H1 (cell line): Measurements from ENCODE around the gene TET1. TPM values are rescaled to one million over a fixed set of nuclear protein-coding genes. Genes with fewer than 3 reads are reported as not detected.

Source experiments
- CTCF ChIA-PET: fragments of 300-600 bp; sonication (Branson Sonifier 250); formaldehyde crosslinking; loops from one replicate; lab custom pipeline; 2021; ENCODE audit not compliant: partially characterized antibody; lab: Charles Lee
- POLR2A ChIA-PET: fragments of 300-600 bp; sonication (Branson Sonifier 250); formaldehyde crosslinking; loops from one replicate; lab custom pipeline; 2021; ENCODE audit warnings: inconsistent platforms; ENCODE audit not compliant: partially characterized antibody; lab: Charles Lee
- DNase-seq, 2 experiments: peaks; one replicate each; pipeline versions ENCODE4 v3.0.0 to v3.0.0-alpha.2; 2010 to 2022; ENCODE audit warnings: low spot score in 2 of 2, low read depth in 1 of 2, mixed read lengths in 1 of 2
- FAIRE-seq: peaks from 2 replicates; lab custom pipeline; 2011; peaks lifted over from hg19 to GRCh38; lab: Jason Lieb, UNC
- H2AFZ ChIP-seq: 2 replicates; pipeline ENCODE4 v1.8.1; 2012; ENCODE audit warnings: low read length, inconsistent platforms
- H2AK5ac ChIP-seq: 2 replicates; pipeline ENCODE4 v1.6.1; 2013; ENCODE audit warnings: low read depth, low read length
- H2BK120ac ChIP-seq: replicated peaks from 2 replicates; pipeline ENCODE3; 2013; ENCODE audit warnings: low read depth, low read length, inconsistent platforms
- H2BK12ac ChIP-seq: 2 replicates; pipeline ENCODE4 v1.6.1; 2013; ENCODE audit warnings: low read depth, low read length
- H2BK15ac ChIP-seq: 2 replicates; pipeline ENCODE4 v1.6.1; 2013; ENCODE audit warnings: low read length
- H2BK20ac ChIP-seq: 2 replicates; pipeline ENCODE4 v1.6.1; 2013; ENCODE audit warnings: low read length
- H2BK5ac ChIP-seq: 2 replicates; pipeline ENCODE4 v1.6.1; 2013; ENCODE audit warnings: low read depth, low read length
- H3K14ac ChIP-seq: 2 replicates; pipeline ENCODE4 v1.6.1; 2013; ENCODE audit warnings: inconsistent platforms; ENCODE audit not compliant: insufficient read length
- H3K18ac ChIP-seq: 2 replicates; pipeline ENCODE4 v1.6.1; 2013; ENCODE audit warnings: low read length; ENCODE audit errors: extremely low read depth
- H3K23ac ChIP-seq: 2 replicates; pipeline ENCODE4 v1.6.1; 2013; ENCODE audit warnings: inconsistent platforms; ENCODE audit not compliant: insufficient read length
- H3K23me2 ChIP-seq: 2 replicates; pipeline ENCODE4 v1.6.1; 2013; ENCODE audit warnings: low read depth, low read length
- H3K27ac ChIP-seq: 2 replicates; pipeline ENCODE4 v1.6.1; 2011; ENCODE audit warnings: low read depth, low read length, inconsistent platforms
- H3K27me3 ChIP-seq, 4 experiments: replicated peaks in 1 of 4; 1 replicate in 1 of 4; 2 replicates in 3 of 4; pipeline versions ENCODE4 v1.6.1 to v1.8.1; 2011 to 2013; ENCODE audit warnings: low read length in 3 of 4, mild to moderate bottlenecking in 3 of 4, inconsistent platforms in 2 of 4, mixed read lengths in 2 of 4, moderate library complexity in 1 of 4; ENCODE audit not compliant: control insufficient read depth in 3 of 4, insufficient read depth in 3 of 4; ENCODE audit errors: extremely low read depth in 1 of 4
- H3K36me3 ChIP-seq, 4 experiments: 2 replicates each; pipeline versions ENCODE4 v1.6.1 to v1.8.1; 2011 to 2013; ENCODE audit warnings: mild to moderate bottlenecking in 4 of 4, low read length in 3 of 4, moderate library complexity in 2 of 4, control low read depth in 1 of 4, inconsistent platforms in 1 of 4; ENCODE audit not compliant: insufficient read depth in 4 of 4, control insufficient read depth in 2 of 4
- H3K4ac ChIP-seq: replicated peaks from 2 replicates; pipeline ENCODE3; 2013; ENCODE audit warnings: low read length, low read depth, mixed read lengths, inconsistent platforms; ENCODE audit not compliant: insufficient read length
- H3K4me1 ChIP-seq, 4 experiments: replicated peaks in 1 of 4; 1 replicate in 1 of 4; 2 replicates in 3 of 4; pipeline versions ENCODE4 v1.6.1 to v1.8.1; 2011 to 2013; ENCODE audit warnings: low read length in 3 of 4, inconsistent platforms in 2 of 4, mixed read lengths in 1 of 4; ENCODE audit not compliant: insufficient read depth in 4 of 4, control insufficient read depth in 3 of 4
- H3K4me2 ChIP-seq, 2 experiments: 2 replicates each; pipeline versions ENCODE4 v1.6.1 to v1.8.1; 2011 to 2013; ENCODE audit warnings: low read depth in 2 of 2, low read length in 2 of 2, control low read depth in 1 of 2, inconsistent platforms in 1 of 2, mild to moderate bottlenecking in 1 of 2; ENCODE audit not compliant: insufficient read depth in 1 of 2
- H3K4me3 ChIP-seq, 4 experiments: fragments of 200-600, 300-600 bp in 1 of 4; sonication (generic), shearing (Covaris generic), sonication (Bioruptor Twin) in 1 of 4; 2 replicates each; pipeline versions ENCODE4 v1.5.1 to v1.8.1; 2011 to 2016; ENCODE audit warnings: low read length in 4 of 4, low read depth in 3 of 4, control low read depth in 2 of 4, inconsistent platforms in 2 of 4, mild to moderate bottlenecking in 2 of 4, mixed read lengths in 1 of 4, moderate library complexity in 1 of 4; ENCODE audit not compliant: insufficient read depth in 2 of 4; ENCODE audit errors: extremely low read depth in 1 of 4
- H3K56ac ChIP-seq: replicated peaks from 2 replicates; pipeline ENCODE3; 2013; ENCODE audit warnings: low read depth, mild to moderate bottlenecking, mixed read lengths, low read length, inconsistent platforms; ENCODE audit not compliant: insufficient read length
- H3K79me1 ChIP-seq: 2 replicates; pipeline ENCODE4 v1.6.1; 2013; ENCODE audit warnings: low read depth, low read length, control low read depth
- H3K79me2 ChIP-seq, 2 experiments: 2 replicates each; pipeline versions ENCODE4 v1.6.1 to v1.8.1; 2012 to 2013; ENCODE audit warnings: low read length in 2 of 2, mild to moderate bottlenecking in 2 of 2, inconsistent platforms in 1 of 2; ENCODE audit not compliant: insufficient read depth in 2 of 2, control insufficient read depth in 1 of 2
- H3K9ac ChIP-seq, 4 experiments: replicated peaks in 1 of 4; 1 replicate in 1 of 4; 2 replicates in 3 of 4; pipeline versions ENCODE4 v1.6.1 to v1.8.1; 2011 to 2013; ENCODE audit warnings: low read depth in 3 of 4, low read length in 3 of 4, control low read depth in 2 of 4, mild to moderate bottlenecking in 2 of 4, moderate library complexity in 2 of 4, inconsistent platforms in 1 of 4; ENCODE audit errors: extremely low read depth in 1 of 4
- H3K9me3 ChIP-seq, 2 experiments: 2 replicates each; pipeline versions ENCODE4 v1.6.1 to v1.8.1; 2012 to 2013; ENCODE audit warnings: mild to moderate bottlenecking in 2 of 2, moderate library complexity in 2 of 2, control low read depth in 1 of 2, inconsistent platforms in 1 of 2, low read depth in 1 of 2, low read length in 1 of 2, mixed read lengths in 1 of 2; ENCODE audit not compliant: insufficient read depth in 2 of 2
- H4K20me1 ChIP-seq, 2 experiments: replicated peaks in 1 of 2; 2 replicates each; pipeline versions ENCODE3 to v1.8.1; 2011 to 2013; ENCODE audit warnings: inconsistent platforms in 2 of 2, low read length in 2 of 2, mild to moderate bottlenecking in 1 of 2; ENCODE audit not compliant: insufficient read depth in 2 of 2, control insufficient read depth in 1 of 2
- H4K5ac ChIP-seq: 2 replicates; pipeline ENCODE4 v1.6.1; 2013; ENCODE audit warnings: low read length, low read depth, mixed read lengths, inconsistent platforms; ENCODE audit not compliant: insufficient read length
- H4K8ac ChIP-seq: 2 replicates; pipeline ENCODE4 v1.8.0; 2013; ENCODE audit warnings: mild to moderate bottlenecking, moderate library complexity, low read length, inconsistent platforms; ENCODE audit not compliant: insufficient read depth; ENCODE audit errors: extremely low read depth
- H4K91ac ChIP-seq: replicated peaks from 2 replicates; pipeline ENCODE3; 2013; ENCODE audit warnings: low read length, mixed read lengths, inconsistent platforms; ENCODE audit not compliant: insufficient read length
- EGR1 ChIP-seq: IDR thresholded peaks from 2 replicates; pipeline ENCODE4 v1.6.1; 2011; ENCODE audit warnings: low read depth, low read length, borderline replicate concordance
- GABPA ChIP-seq: IDR thresholded peaks from 2 replicates; pipeline ENCODE4 v1.6.1; 2011; ENCODE audit warnings: mild to moderate bottlenecking, low read length, moderate library complexity, borderline replicate concordance; ENCODE audit not compliant: insufficient read depth
- MAX ChIP-seq: IDR thresholded peaks from 2 replicates; pipeline ENCODE4 v1.6.1; 2012; ENCODE audit warnings: inconsistent platforms
- RFX5 ChIP-seq: IDR thresholded peaks from 2 replicates; pipeline ENCODE4 v1.6.1; 2011; ENCODE audit warnings: low read depth, low read length, improper control_type of control experiment, borderline replicate concordance
- SP1 ChIP-seq: IDR thresholded peaks from 2 replicates; pipeline ENCODE4 v1.6.1; 2011; ENCODE audit warnings: low read depth, low read length
- WGBS, 2 experiments: shearing (Covaris generic) in 1 of 2; methylation state at CpG; one replicate each; pipeline versions ENCODE4 v1.1.6 to v1.1.7; 2013 to 2015; ENCODE audit warnings: low lambda C conversion rate in 2 of 2, mixed read lengths in 2 of 2, inconsistent platforms in 1 of 2, low coverage in 1 of 2, missing lambda C conversion rate in 1 of 2; ENCODE audit not compliant: insufficient replicate concordance in 2 of 2, insufficient coverage in 1 of 2, insufficient read length in 1 of 2; ENCODE audit errors: extremely low coverage in 1 of 2, missing lambda C conversion rate in 1 of 2; 5-methylcytosine and 5-hydroxymethylcytosine counted together
- polyA plus RNA-seq, 7 experiments: library from polyadenylated mRNA; depleted of rRNA in 3 of 7; stranded (reverse) in 5 of 7; unstranded in 2 of 7; fragments of >200 nt in 5 of 7; fragments of 200-250 nt in 2 of 7; gene quantifications; 1 replicate in 5 of 7; 2 replicates in 1 of 7; 4 replicates in 1 of 7; pipeline versions ENCODE4 v1.2.1 to v1.2.3, GENCODE V29; 2011 to 2013; ENCODE audit warnings: missing spikeins in 2 of 7, mixed read lengths in 2 of 7
- total RNA-seq: library from RNA; stranded (reverse); fragmentation: NEBNext Ultra II Directional; extraction: Animal tissue kit (Norgen Biotek cat#: 25700); gene quantifications from 2 replicates; pipeline ENCODE4 v1.2.1, GENCODE V29; 2021

The TET1 gene
- total and polyA plus RNA-seq, 2 of the 8 experiments (the other 6 are each of a cell fraction or from before 2014, with no cell fraction given) = 15.2 to 69.3 TPM

- H3K4me3 ChIP-seq = no peak overlapping the region
- H3K4me2 ChIP-seq = no peak overlapping the region
These were observed 42.3 kb downstream of the TET1 start for GRCh38 chr10:68602434-68602833.

More at GRCh38 chr10:68602434-68602833, 42.3 kb downstream of the TET1 start:
- Histone ChIP-seq H3K23ac (no peak overlapping the region), H4K20me1 (peaks cover 0 to 13% of the 10 kb centered on the region in 2 experiments), H2AFZ (no peak overlapping the region), H3K9ac (no peak overlapping the region), H2BK15ac (no peak overlapping the region), H3K79me1 (peaks cover 7% of the 10 kb centered on the region), H2AK5ac (no peak overlapping the region), H3K4me1 (peaks cover 8 to 20% (median 13%) of the 10 kb centered on the region in 4 experiments), H2BK12ac (no peak overlapping the region), H2BK20ac (no peak overlapping the region), H3K79me2 (peaks cover 0 to 61% of the 10 kb centered on the region in 2 experiments; a peak in 3 of 4 replicates), H3K27ac (no peak overlapping the region), H3K4ac (no peak overlapping the region), H3K14ac (no peak overlapping the region), H2BK120ac (no peak overlapping the region), H3K27me3 (no peaks in the 10 kb centered on the region), H3K36me3 (peaks cover 0 to 24% (median 4%) of the 10 kb centered on the region in 4 experiments; a peak in 4 of 8 replicates), H3K9me3 (no peaks in the 10 kb centered on the region), H3K18ac (no peak overlapping the region), H4K8ac (no peak overlapping the region), H4K5ac (no peak overlapping the region), H2BK5ac (no peak overlapping the region), H3K56ac (no peak overlapping the region), H3K23me2 (peaks cover 3% of the 10 kb centered on the region; the same call in 1 of the 2 replicates), H4K91ac (no peak overlapping the region)
- TF ChIP-seq RFX5 (no peak), GABPA (no peak), SP1 (no peak), EGR1 (no peak), MAX (no peak)
- POLR2A ChIA-PET = interaction anchor here (1.4 kb wide), 1 partner anchor 43 kb away, joined by 4 read pairs; the partner anchor contains the start of gene TET1
- FAIRE-seq (no peak), DNase-seq (no peak)
- 87% methylated on average over 2 of the region's 2 CpGs; no CpG with 5 or more reads in 1 of the 2 experiments for WGBS, 2 experiments
- CTCF ChIA-PET = interaction anchor here (1.5 kb wide), 1 partner anchor 12 kb away, joined by 4 read pairs; no protein-coding TSS in a partner anchor
